IMR-90 (cell line): ENCODE measurements around the gene AGPAT3. TPM values are rescaled to one million over a fixed set of nuclear protein-coding genes. Genes with fewer than 3 reads are reported as not detected.
A peak's percentile ranks its signal among the peaks of the same experiment; 100 is the strongest.

Experiments used
- ATAC-seq: fragments of 200-7000 bp; cut with Tn5 transposase; 2 replicates; pipeline ENCODE4 v1.9.1; 2020; ENCODE audit warnings: low read depth, mild to moderate bottlenecking, moderate library complexity
- BruUV-seq: library from RNA; stranded (reverse); fragments of 400-500 nt; replicated peaks from 2 replicates; lab custom pipeline; 2021; lab: Mats Ljungman, UMichigan
- CTCF ChIA-PET: fragments of 300-600 bp; formaldehyde crosslinking; extraction: SDS; loops from one replicate; lab custom pipeline; 2021; ENCODE audit warnings: antibody characterized with exemption; lab: Yijun Ruan, JAX
- POLR2A ChIA-PET: fragments of 300-600 bp; sonication (Branson Sonifier 250); formaldehyde crosslinking; loops from one replicate; lab custom pipeline; 2022; ENCODE audit warnings: antibody characterized with exemption; ENCODE audit not compliant: unreplicated experiment; lab: Charles Lee
- DNase-seq: peaks from one replicate; pipeline ENCODE4 v3.0.0; 2013
- H2AFZ ChIP-seq: replicated peaks from 2 replicates; pipeline ENCODE3; 2013; ENCODE audit warnings: low read length, mild to moderate bottlenecking; ENCODE audit not compliant: poor library complexity
- H2AK5ac ChIP-seq: 2 replicates; pipeline ENCODE4 v1.6.1; 2013; ENCODE audit warnings: low read depth, low read length, inconsistent platforms
- H2AK9ac ChIP-seq: replicated peaks from 2 replicates; pipeline ENCODE3; 2013; ENCODE audit warnings: mild to moderate bottlenecking, low read depth, low read length, moderate library complexity; ENCODE audit not compliant: poor library complexity
- H2BK120ac ChIP-seq: 2 replicates; pipeline ENCODE4 v1.6.1; 2013; ENCODE audit warnings: low read depth, low read length, inconsistent platforms
- H2BK15ac ChIP-seq: 3 replicates; pipeline ENCODE4 v1.6.1; 2013; ENCODE audit warnings: low read depth, low read length, inconsistent platforms
- H2BK20ac ChIP-seq: 2 replicates; pipeline ENCODE4 v1.6.1; 2013; ENCODE audit warnings: low read depth, mild to moderate bottlenecking, inconsistent platforms, low read length, moderate library complexity
- H2BK5ac ChIP-seq: 2 replicates; pipeline ENCODE4 v1.6.1; 2013; ENCODE audit warnings: mild to moderate bottlenecking, low read depth, low read length, inconsistent platforms; ENCODE audit not compliant: poor library complexity, severe bottlenecking
- H3K14ac ChIP-seq: replicated peaks from 2 replicates; pipeline ENCODE4 v1.6.1; 2013; ENCODE audit warnings: low read depth, low read length, inconsistent platforms
- H3K18ac ChIP-seq: 2 replicates; pipeline ENCODE4 v1.6.1; 2013; ENCODE audit warnings: low read depth, low read length, control low read depth
- H3K23ac ChIP-seq: 2 replicates; pipeline ENCODE4 v1.6.1; 2013; ENCODE audit warnings: low read depth, low read length, inconsistent platforms
- H3K27ac ChIP-seq: 2 replicates; pipeline ENCODE4 v1.5.1; 2013; ENCODE audit warnings: mild to moderate bottlenecking, control low read depth, low read length; ENCODE audit not compliant: insufficient read depth
- H3K27me3 ChIP-seq: 2 replicates; pipeline ENCODE4 v1.6.1; 2013; ENCODE audit warnings: low read length; ENCODE audit not compliant: control insufficient read depth, insufficient read depth
- H3K36me3 ChIP-seq: 2 replicates; pipeline ENCODE4 v1.6.1; 2013; ENCODE audit warnings: low read length, mixed read lengths; ENCODE audit not compliant: control insufficient read depth, insufficient read depth
- H3K4ac ChIP-seq: 2 replicates; pipeline ENCODE4 v1.6.1; 2013; ENCODE audit warnings: low read depth, low read length, inconsistent platforms
- H3K4me1 ChIP-seq: 2 replicates; pipeline ENCODE4 v1.6.1; 2013; ENCODE audit warnings: low read length, mixed read lengths; ENCODE audit not compliant: control insufficient read depth, insufficient read depth
- H3K4me2 ChIP-seq: 2 replicates; pipeline ENCODE4 v1.6.1; 2013; ENCODE audit warnings: low read depth, mild to moderate bottlenecking, control low read depth, low read length, moderate library complexity
- H3K4me3 ChIP-seq: 2 replicates; pipeline ENCODE4 v1.5.1; 2013; ENCODE audit warnings: low read depth, mild to moderate bottlenecking, control low read depth, low read length, moderate library complexity; ENCODE audit not compliant: insufficient read depth
- H3K56ac ChIP-seq: 2 replicates; pipeline ENCODE4 v1.6.1; 2013; ENCODE audit warnings: low read length, inconsistent platforms; ENCODE audit not compliant: insufficient read depth; ENCODE audit errors: extremely low read depth
- H3K79me1 ChIP-seq, 2 experiments: 2 replicates each; pipeline ENCODE4 v1.6.1; 2013; ENCODE audit warnings: low read length in 2 of 2, inconsistent platforms in 1 of 2, low read depth in 1 of 2
- H3K9ac ChIP-seq: 2 replicates; pipeline ENCODE4 v1.6.1; 2013; ENCODE audit warnings: low read depth, low read length, control low read depth
- H3K9me1 ChIP-seq: 2 replicates; pipeline ENCODE4 v1.6.1; 2013; ENCODE audit warnings: low read length, inconsistent platforms; ENCODE audit not compliant: insufficient read depth
- H3K9me3 ChIP-seq: 2 replicates; pipeline ENCODE4 v1.6.1; 2013; ENCODE audit warnings: low read length; ENCODE audit not compliant: control insufficient read depth, insufficient read depth
- H4K20me1 ChIP-seq: 2 replicates; pipeline ENCODE4 v1.6.1; 2013; ENCODE audit warnings: low read length, inconsistent platforms; ENCODE audit not compliant: insufficient read depth
- H4K5ac ChIP-seq: 2 replicates; pipeline ENCODE4 v1.6.1; 2013; ENCODE audit warnings: mild to moderate bottlenecking, low read depth, low read length, control low read depth
- H4K8ac ChIP-seq, 2 experiments: 2 replicates each; pipeline ENCODE4 v1.6.1; 2013; ENCODE audit warnings: low read depth in 2 of 2, low read length in 2 of 2, control low read depth in 1 of 2, inconsistent platforms in 1 of 2
- H4K91ac ChIP-seq: 2 replicates; pipeline ENCODE4 v1.6.1; 2013; ENCODE audit warnings: low read depth, low read length, inconsistent platforms; ENCODE audit not compliant: insufficient read depth
- BHLHE40 ChIP-seq: fragments of 150-350 bp; IDR thresholded peaks from 2 replicates; pipeline ENCODE4 v1.6.1; 2016; ENCODE audit warnings: mild to moderate bottlenecking, low read depth, low read length
- CEBPB ChIP-seq: IDR thresholded peaks from 2 replicates; pipeline ENCODE4 v1.6.1; 2012; ENCODE audit warnings: low read depth, low read length, improper control_type of control experiment
- CHD1 ChIP-seq: IDR thresholded peaks from 2 replicates; pipeline ENCODE4 v1.6.1; 2012; ENCODE audit warnings: low read depth, low read length, improper control_type of control experiment
- CTCF ChIP-seq: conservative IDR thresholded peaks from 2 replicates; pipeline ENCODE4 v1.5.1; 2012; ENCODE audit warnings: mild to moderate bottlenecking, low read depth, low read length, improper control_type of control experiment
- ELK1 ChIP-seq: fragments of 150-350 bp; IDR thresholded peaks from 2 replicates; pipeline ENCODE4 v1.6.1; 2016; ENCODE audit warnings: low read depth, mild to moderate bottlenecking, low read length, moderate library complexity, borderline replicate concordance
- FOS ChIP-seq: fragments of 150-350 bp; IDR thresholded peaks from 2 replicates; pipeline ENCODE4 v1.6.1; 2016; ENCODE audit warnings: low read depth, low read length
- MAFK ChIP-seq: IDR thresholded peaks from 2 replicates; pipeline ENCODE4 v1.6.1; 2012; ENCODE audit warnings: low read depth, low read length, improper control_type of control experiment
- MAZ ChIP-seq: IDR thresholded peaks from 2 replicates; pipeline ENCODE4 v1.6.1; 2012; ENCODE audit warnings: low read depth, mild to moderate bottlenecking, low read length, improper control_type of control experiment, moderate library complexity, borderline replicate concordance
- MXI1 ChIP-seq: IDR thresholded peaks from 2 replicates; pipeline ENCODE4 v1.6.1; 2012; ENCODE audit warnings: low read depth, mild to moderate bottlenecking, low read length, moderate library complexity, borderline replicate concordance
- NFE2L2 ChIP-seq: fragments of 150-350 bp; IDR thresholded peaks from 2 replicates; pipeline ENCODE4 v1.6.1; 2016; ENCODE audit warnings: low read depth, mild to moderate bottlenecking, low read length
- RCOR1 ChIP-seq: IDR thresholded peaks from 2 replicates; pipeline ENCODE4 v1.6.1; 2012; ENCODE audit warnings: mild to moderate bottlenecking, low read length, improper control_type of control experiment; ENCODE audit not compliant: insufficient replicate concordance
- RFX5 ChIP-seq: IDR thresholded peaks from 2 replicates; pipeline ENCODE4 v1.8.0; 2012; ENCODE audit warnings: low read depth, mild to moderate bottlenecking, low read length, moderate library complexity
- SMC3 ChIP-seq: fragments of 150-350 bp; IDR thresholded peaks from 2 replicates; pipeline ENCODE4 v1.6.1; 2016; ENCODE audit warnings: low read depth, mild to moderate bottlenecking, antibody characterized with exemption, low read length, moderate library complexity
- WGBS, 2 experiments: methylation state at CpG; one replicate each; pipeline versions ENCODE4 v1.1.5 to v1.1.7; 2013; ENCODE audit warnings: missing lambda C conversion rate in 2 of 2; ENCODE audit not compliant: insufficient read length in 1 of 2; ENCODE audit errors: extremely low coverage in 2 of 2; 5-methylcytosine and 5-hydroxymethylcytosine counted together
- dilution Hi-C: fragments of 300-500 bp; cut with HindIII; formaldehyde crosslinking; loops from one replicate; pipeline ENCODE4 v1.14.3; 2018; ENCODE audit warnings: low sequenced_read_pairs; ENCODE audit not compliant: unreplicated experiment
- in situ Hi-C: fragments of 300-500 bp; cut with MboI; formaldehyde crosslinking; loops from 3 replicates; pipeline ENCODE4 v1.14.3; 2019; ENCODE audit warnings: low sequenced_read_pairs, inconsistent platforms, mixed read lengths
- intact Hi-C: fragments of 100-400 bp; cut with micrococcal nuclease; formaldehyde crosslinking; loops from 2 replicates; pipeline ENCODE4 v1.10.0; 2022
- polyA plus RNA-seq, 3 experiments: library from polyadenylated mRNA; depleted of rRNA; stranded (reverse); fragments of >200 nt; gene quantifications; 2 replicates each; pipeline ENCODE4 v1.2.3, GENCODE V29; 2012; ENCODE audit warnings: low replicate concordance in 1 of 3
- total RNA-seq: library from RNA; depleted of rRNA; stranded (reverse); fragments of >200 nt; gene quantifications from 2 replicates; pipeline ENCODE4 v1.2.3, GENCODE V29; 2012

AGPAT3 gene
- total and polyA plus RNA-seq, 2 of the 4 experiments (the other 2 are of a cell fraction): 27.1 to 38.7 TPM

- no peak overlapping the region for H4K91ac ChIP-seq
- ChIA-PET CTCF (no interaction called here), POLR2A (no interaction called here)
- WGBS, 2 experiments: 64% methylated on average over 1 of the region's 16 CpGs; no CpG with 5 or more reads in 1 of the 2 experiments
- no TSS peak for BruUV-seq
- H3K9me1 ChIP-seq: peaks cover 14% of the 10 kb centered on the region
- no peak overlapping the region for H2BK20ac ChIP-seq
- intact Hi-C loops (no loop called here), dilution Hi-C loops (no loop called here), in situ Hi-C loops (no loop called here)
- no peak overlapping the region for H2AK9ac ChIP-seq
- H3K4ac ChIP-seq: no peak overlapping the region
- H2AK5ac ChIP-seq: no peak overlapping the region
- H3K4me1 ChIP-seq: peaks cover 8% of the 10 kb centered on the region; the same call in 1 of the 2 replicates
- H3K18ac ChIP-seq: no peak overlapping the region
- H3K36me3 ChIP-seq: no peaks in the 10 kb centered on the region
- H4K5ac ChIP-seq: no peak overlapping the region
- ATAC-seq (peak; percentile 67), DNase-seq (no peak)
- no peak overlapping the region for H3K14ac ChIP-seq
- H3K9me3 ChIP-seq: no peaks in the 10 kb centered on the region
- H2BK15ac ChIP-seq: no peak overlapping the region
- no peak overlapping the region for H4K8ac ChIP-seq
- H3K56ac ChIP-seq: no peak overlapping the region
- H3K79me1 ChIP-seq: peaks cover 34 to 80% of the 10 kb centered on the region in 2 experiments
- H3K23ac ChIP-seq: no peak overlapping the region
- no peak overlapping the region for H2AFZ ChIP-seq
- H3K27ac ChIP-seq: no peak overlapping the region
- H3K4me3 ChIP-seq: no peak overlapping the region
- H3K27me3 ChIP-seq: no peaks in the 10 kb centered on the region
- no peak for TF ChIP-seq ELK1
- no peak for TF ChIP-seq FOS
- TF ChIP-seq CEBPB: no peak
- TF ChIP-seq MXI1: no peak
- no peak; the same call in 1 of the 2 replicates for TF ChIP-seq MAZ
- no peak for TF ChIP-seq NFE2L2
- TF ChIP-seq CTCF: no peak
- no peak for TF ChIP-seq SMC3
- TF ChIP-seq RFX5: no peak
- TF ChIP-seq RCOR1: no peak
- no peak for TF ChIP-seq BHLHE40
- TF ChIP-seq MAFK: no peak
- no peak for TF ChIP-seq CHD1
- no peak overlapping the region for H2BK5ac ChIP-seq
- H3K4me2 ChIP-seq: no peak overlapping the region; the same call in 1 of the 2 replicates
- no peak overlapping the region for H3K9ac ChIP-seq
- no peak overlapping the region for H2BK120ac ChIP-seq
- H4K20me1 ChIP-seq: peaks cover 74% of the 10 kb centered on the region
These were observed 19.2 kb downstream of the AGPAT3 start for GRCh38 chr21:43884012-43884860.
